IPS-NIHi11 (cell line): ENCODE results near the gene IGF2BP2.
"Not testable (repeated sequence)": the region's sequence is repeated elsewhere in the genome, so short reads cannot be mapped to it uniquely, and the experiment has no call there.

Source experiments
- DNase-seq: peaks from one replicate; pipeline ENCODE4 v3.0.0; 2012; ENCODE audit warnings: mixed read lengths, low spot score

The IGF2BP2 gene

GRCh38 chr3:185659942-185660921 is 164.6 kb downstream of the IGF2BP2 start:
- DNase-seq, result peak; percentile 94

DNA sequence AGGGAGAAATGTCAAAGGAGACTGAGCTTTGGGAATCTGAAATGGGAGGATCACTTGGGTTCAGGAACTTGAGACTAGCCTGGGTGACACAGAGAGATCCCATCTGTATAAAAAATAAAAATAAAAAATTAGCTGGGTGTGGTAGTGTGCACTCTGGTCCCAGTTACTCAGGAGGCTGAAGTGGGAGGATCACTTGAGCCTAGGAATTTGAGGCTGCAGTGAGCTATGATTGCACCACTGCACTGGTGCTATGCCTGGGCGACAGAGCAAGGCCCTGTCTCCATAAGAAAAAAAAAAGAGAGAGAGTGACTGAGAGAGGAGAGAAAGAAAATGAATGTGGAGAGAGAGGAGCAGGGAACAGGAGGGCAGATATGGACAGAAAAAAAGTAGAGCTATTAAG is 165.9 kb downstream of the IGF2BP2 start:
- no peak for DNase-seq

GRCh38 chr3:185658504-185658912 is 166.3 kb downstream of the IGF2BP2 start:
- DNase-seq, result no peak

DNA sequence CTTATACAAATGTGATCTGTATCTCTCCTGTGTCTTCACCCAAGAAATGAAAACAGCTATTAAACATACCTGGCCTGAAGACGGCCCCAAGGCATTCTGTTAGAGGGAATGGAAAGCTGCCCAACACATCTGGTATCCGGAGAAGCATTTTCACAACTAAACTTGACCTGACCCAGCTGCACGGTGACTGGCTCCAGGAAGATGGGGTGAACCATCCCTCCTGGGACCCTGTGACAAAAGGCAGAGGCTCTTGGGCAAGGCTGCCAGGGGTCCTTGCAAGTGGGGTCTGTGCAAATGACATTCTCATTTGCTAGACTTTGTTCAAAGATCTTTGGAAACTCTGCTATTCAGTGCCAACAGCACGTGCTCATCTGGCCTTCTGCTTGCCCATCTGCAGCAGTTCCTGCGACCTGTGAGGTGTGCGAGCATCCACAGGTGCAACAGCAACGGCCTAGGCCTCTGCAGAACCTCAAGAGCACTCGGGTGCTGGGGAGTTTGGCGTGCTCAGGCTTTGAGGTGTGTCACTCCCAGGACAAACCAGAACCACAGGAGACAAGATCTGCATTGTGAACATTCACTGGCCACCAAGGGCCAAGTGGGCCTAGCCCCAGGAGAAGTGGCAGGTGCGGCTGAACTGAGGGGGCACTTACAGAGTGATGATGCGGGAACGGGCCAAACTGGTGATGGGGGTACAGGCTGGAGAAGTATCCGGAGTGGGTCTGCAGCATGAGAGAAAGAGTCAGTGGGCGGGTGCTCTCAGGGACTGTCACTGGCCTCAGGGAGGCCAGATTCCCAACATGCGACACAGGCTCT is 166.9 kb downstream of the IGF2BP2 start:
- DNase-seq, result no peak

DNA sequence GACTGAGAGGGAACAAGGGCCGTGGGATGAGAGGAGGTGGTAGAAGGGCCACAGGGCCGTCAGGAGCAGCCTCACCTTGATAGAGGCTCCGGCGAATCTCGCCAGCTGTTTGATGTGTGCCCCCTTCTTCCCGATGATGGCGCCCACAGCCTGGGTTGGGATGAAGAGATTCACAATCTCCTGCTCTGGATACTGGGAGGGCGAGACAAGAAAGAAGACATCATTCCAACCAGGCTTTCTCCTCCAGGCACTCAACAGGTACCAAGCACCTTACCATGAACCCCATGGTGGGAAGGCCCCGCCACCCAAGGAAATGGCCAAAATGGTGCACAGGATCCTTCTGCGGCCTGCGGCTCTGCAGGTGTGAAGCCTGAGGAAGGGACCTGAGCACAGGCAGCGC is 167.6 kb downstream of the IGF2BP2 start:
- DNase-seq, result no peak

- DNase-seq, result no peak
These were observed 168.5 kb downstream of the IGF2BP2 start for GRCh38 chr3:185656321-185656840.

DNA sequence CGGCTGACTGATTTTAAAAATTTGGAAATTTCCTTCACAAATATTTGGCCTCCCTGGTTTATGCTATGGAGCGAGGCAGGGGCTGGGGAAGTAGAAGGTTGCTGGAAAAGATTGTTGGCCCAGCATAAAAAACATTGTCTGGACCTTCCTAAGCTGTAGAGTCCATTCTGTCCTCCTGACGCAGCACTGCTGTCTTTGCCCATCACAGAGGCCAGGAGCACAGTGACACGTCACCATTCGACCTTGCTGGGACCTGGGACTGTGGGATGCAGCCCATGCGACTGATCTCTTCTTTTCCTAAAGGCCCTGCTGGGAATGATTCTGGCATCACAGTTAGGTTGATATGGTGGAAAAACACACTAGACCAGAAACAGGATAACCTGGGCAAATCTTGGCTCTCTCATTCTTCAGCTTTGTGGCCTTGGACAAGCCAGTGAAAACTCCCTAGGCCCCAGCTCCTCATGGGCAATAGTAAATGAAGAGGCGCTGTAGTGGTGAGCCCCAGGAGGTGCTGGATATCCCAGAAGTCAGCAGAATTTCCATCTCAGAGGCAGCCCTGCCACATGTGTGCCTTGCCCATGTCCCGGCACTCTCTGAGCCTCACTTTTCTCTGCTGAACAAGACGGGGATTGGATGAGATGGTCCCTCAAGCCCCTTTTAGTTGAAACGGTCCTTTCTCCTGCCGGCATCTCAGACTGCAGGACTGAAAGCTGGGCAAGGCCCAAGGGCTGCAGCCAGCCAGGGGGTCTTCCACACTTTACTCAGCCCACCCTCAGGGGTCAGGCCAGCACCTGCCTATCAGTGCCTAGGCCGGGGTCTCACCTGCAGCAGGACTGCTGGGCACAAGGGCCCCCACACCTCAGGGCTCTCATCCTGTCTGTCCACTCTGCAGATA is 169.2 kb downstream of the IGF2BP2 start:
- no peak for DNase-seq

DNA sequence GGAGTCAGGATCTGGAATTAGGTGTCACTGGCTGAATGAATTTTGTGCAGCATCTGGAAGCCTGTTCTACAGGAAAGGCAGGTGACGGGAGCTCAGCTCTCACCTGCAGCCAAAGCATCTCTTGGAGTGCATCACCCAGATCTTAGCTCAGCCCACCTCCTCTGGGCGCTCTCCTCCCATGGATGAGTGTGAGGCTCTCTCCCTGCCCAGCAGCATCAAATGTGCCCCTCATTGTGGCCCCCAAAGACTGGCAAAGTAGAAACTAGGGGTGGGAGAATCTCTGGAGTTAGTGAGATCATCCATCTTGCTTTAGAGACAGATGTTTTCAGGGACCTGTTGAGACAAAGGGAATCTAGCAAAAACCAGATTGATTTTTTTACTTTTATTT is 170.1 kb downstream of the IGF2BP2 start:
- no peak for DNase-seq

- DNase-seq, result no peak
These were observed 170.7 kb downstream of the IGF2BP2 start for GRCh38 chr3:185653949-185654757.

GRCh38 chr3:185651971-185652370 is 172.9 kb downstream of the IGF2BP2 start:
- DNase-seq, result no peak

GRCh38 chr3:185649414-185649813 is 175.4 kb downstream of the IGF2BP2 start:
- no peak for DNase-seq

- DNase-seq, result no peak
These were observed 176.4 kb downstream of the IGF2BP2 start for GRCh38 chr3:185648396-185648795.

DNA sequence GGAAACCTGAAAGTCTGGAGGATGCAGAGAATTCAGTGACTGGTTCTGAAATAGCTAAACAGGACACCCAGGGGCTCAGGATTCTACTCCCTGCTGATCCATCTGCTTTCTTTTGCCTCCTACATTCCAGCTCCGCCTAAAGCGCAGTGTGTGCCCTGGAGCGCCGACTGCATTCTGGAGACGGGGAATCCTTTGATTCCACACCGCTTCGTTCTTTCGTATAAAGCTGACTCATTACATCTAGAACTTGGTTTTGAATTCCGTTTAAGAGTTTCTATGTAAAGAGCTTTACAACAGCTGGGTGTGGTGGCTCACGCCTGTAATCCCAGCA is 177.0 kb downstream of the IGF2BP2 start:
- no peak for DNase-seq

- DNase-seq, result no peak
These were observed 177.5 kb downstream of the IGF2BP2 start for GRCh38 chr3:185647134-185647879.

DNA sequence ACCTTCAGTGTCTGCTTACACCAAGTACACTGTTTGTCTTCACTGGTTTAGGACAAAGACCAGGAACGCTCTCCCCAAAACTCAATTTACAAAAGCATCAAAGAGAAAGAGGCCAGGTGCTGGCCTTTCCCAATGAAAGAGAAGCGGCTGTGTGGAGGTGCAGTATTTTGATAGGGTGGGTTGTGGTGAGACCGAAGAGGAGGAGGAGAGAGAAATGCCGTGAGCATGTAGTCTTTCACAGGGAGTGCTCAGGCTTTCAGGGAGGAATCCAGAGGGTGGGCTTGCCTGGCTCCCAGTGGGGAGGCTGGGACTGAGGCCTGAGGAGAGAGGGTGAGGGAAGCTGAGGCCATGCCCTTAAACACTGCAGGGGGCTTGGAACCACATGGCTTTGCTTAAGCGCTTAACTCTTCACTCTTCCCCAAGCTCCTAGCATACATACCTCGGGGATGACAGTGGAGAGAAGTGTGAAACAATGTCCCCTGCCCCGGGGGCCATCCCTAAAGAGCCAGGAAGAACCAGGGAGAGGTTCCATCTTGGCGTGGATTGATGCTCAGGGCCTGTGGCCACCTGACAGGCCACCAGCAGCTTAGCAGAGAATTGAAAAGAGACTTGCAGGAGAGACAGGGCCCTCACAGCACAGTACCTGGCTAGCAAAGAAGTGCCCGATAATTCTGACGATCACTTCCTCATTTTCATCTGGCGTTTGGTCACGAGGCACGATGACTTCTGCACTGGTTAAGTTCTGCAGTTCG is 178.3 kb downstream of the IGF2BP2 start:
- no peak for DNase-seq

GRCh38 chr3:185645596-185646381 is 179.1 kb downstream of the IGF2BP2 start:
- peak; percentile 55 for DNase-seq

DNA sequence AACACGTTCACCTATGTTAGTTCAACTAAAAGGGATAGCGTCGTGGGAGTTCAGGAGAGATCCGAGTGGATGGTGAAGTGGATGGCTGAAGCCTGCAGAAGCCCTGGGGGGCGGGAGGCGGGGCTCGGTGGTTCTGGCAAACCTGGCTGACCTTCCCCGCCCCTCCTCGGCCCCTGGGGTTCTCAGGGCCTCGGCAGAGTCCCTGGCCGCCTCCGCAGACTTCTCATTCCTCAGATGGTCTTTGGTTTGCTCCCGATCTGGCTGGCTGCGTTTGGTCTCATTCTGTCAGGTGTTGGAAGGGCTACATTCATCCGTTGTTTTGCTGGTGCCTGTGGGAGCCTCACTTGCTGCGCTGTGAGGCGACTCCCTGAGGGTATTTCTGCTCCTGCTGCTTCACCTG is 179.7 kb downstream of the IGF2BP2 start:
- not testable (repeated sequence) for DNase-seq

- DNase-seq, result no peak
These were observed 184.5 kb downstream of the IGF2BP2 start for GRCh38 chr3:185640308-185640707.
